Calu3 (cell line): ENCODE results near the gene ZBTB20. TPM values are rescaled to one million over a fixed set of nuclear protein-coding genes. Genes with fewer than 3 reads are reported as not detected.

Experiments
- BruUV-seq: library from RNA; stranded (reverse); fragments of 400-500 nt; replicated peaks from 2 replicates; lab custom pipeline; 2021; lab: Mats Ljungman, UMichigan
- CTCF ChIA-PET: fragments of 300-600 bp; sonication (Branson Sonifier 250); formaldehyde crosslinking; loops from one replicate; lab custom pipeline; 2022; ENCODE audit warnings: antibody characterized with exemption; lab: Charles Lee
- DNase-seq: peaks from one replicate; pipeline ENCODE4 v3.0.0; 2022
- H3K27ac Mint-ChIP-seq: one replicate; pipeline ENCODE4 v1.8.0; 2022; ENCODE audit warnings: mixed read lengths; ENCODE audit not compliant: unreplicated experiment
- H3K27me3 Mint-ChIP-seq: one replicate; pipeline ENCODE4 v1.8.0; 2022; ENCODE audit warnings: mixed read lengths; ENCODE audit not compliant: unreplicated experiment
- H3K36me3 Mint-ChIP-seq: one replicate; pipeline ENCODE4 v1.8.0; 2022; ENCODE audit warnings: mild to moderate bottlenecking, moderate library complexity, mixed read lengths; ENCODE audit not compliant: insufficient read depth, unreplicated experiment
- H3K4me1 Mint-ChIP-seq: one replicate; pipeline ENCODE4 v1.8.0; 2022; ENCODE audit warnings: mild to moderate bottlenecking, low read depth, mixed read lengths; ENCODE audit not compliant: unreplicated experiment
- H3K4me3 Mint-ChIP-seq: one replicate; pipeline ENCODE4 v1.8.0; 2022; ENCODE audit warnings: mild to moderate bottlenecking, low read depth, moderate library complexity, mixed read lengths; ENCODE audit not compliant: unreplicated experiment
- H3K9me3 Mint-ChIP-seq: one replicate; pipeline ENCODE4 v1.8.0; 2022; ENCODE audit warnings: low read depth, mixed read lengths; ENCODE audit not compliant: unreplicated experiment
- CTCF ChIP-seq: fragments of 200-600 bp; IDR thresholded peaks from one replicate; pipeline ENCODE4 v1.8.0; 2022; ENCODE audit warnings: antibody characterized with exemption; ENCODE audit not compliant: unreplicated experiment
- intact Hi-C: fragments of 100-400 bp; cut with micrococcal nuclease; formaldehyde crosslinking; loops from one replicate; pipeline ENCODE4 v1.10.0; 2022; ENCODE audit not compliant: unreplicated experiment
- total RNA-seq: library from RNA; stranded (reverse); gene quantifications from 2 replicates; pipeline ENCODE4 v1.2.3, GENCODE V29; 2022

The ZBTB20 gene
- total RNA-seq, 1 experiment from 2014 or later: 24.1 TPM

GRCh38 chr3:114877378-114878113 lies 269.5 kb downstream of the ZBTB20 start:
- Mint-ChIP-seq H3K4me3 (no peak overlapping the region), H3K4me1 (no peaks in the 10 kb centered on the region), H3K27ac (no peak overlapping the region), H3K36me3 (no peaks in the 10 kb centered on the region), H3K9me3 (no peaks in the 10 kb centered on the region), H3K27me3 (no peaks in the 10 kb centered on the region)
- TF ChIP-seq CTCF: no peak
- intact Hi-C loops: no loop called here
- CTCF ChIA-PET: no interaction called here
- BruUV-seq: no TSS peak
- no peak for DNase-seq

GRCh38 chr3:114874522-114874971 lies 272.5 kb downstream of the ZBTB20 start:
- no TSS peak for BruUV-seq
- Mint-ChIP-seq H3K27me3 (no peaks in the 10 kb centered on the region), H3K9me3 (no peaks in the 10 kb centered on the region), H3K27ac (no peak overlapping the region), H3K36me3 (no peaks in the 10 kb centered on the region), H3K4me1 (no peaks in the 10 kb centered on the region), H3K4me3 (no peak overlapping the region)
- intact Hi-C loops: no loop called here
- CTCF ChIA-PET: no interaction called here
- DNase-seq: no peak
- no peak for TF ChIP-seq CTCF

- Mint-ChIP-seq H3K4me3 (no peak overlapping the region), H3K4me1 (no peaks in the 10 kb centered on the region), H3K27me3 (no peaks in the 10 kb centered on the region), H3K27ac (no peak overlapping the region), H3K9me3 (no peaks in the 10 kb centered on the region), H3K36me3 (no peaks in the 10 kb centered on the region)
- no peak for DNase-seq
- intact Hi-C loops: no loop called here
- CTCF ChIA-PET: no interaction called here
- TF ChIP-seq CTCF: no peak
- BruUV-seq: no TSS peak
Measured at GRCh38 chr3:114873591-114873990, 273.5 kb downstream of the ZBTB20 start.

GRCh38 chr3:114872588-114872987 lies 274.5 kb downstream of the ZBTB20 start:
- CTCF ChIA-PET: no interaction called here
- H3K27me3 Mint-ChIP-seq: no peaks in the 10 kb centered on the region
- no peak for TF ChIP-seq CTCF
- no TSS peak for BruUV-seq
- H3K36me3 Mint-ChIP-seq: no peaks in the 10 kb centered on the region
- no peak overlapping the region for H3K4me3 Mint-ChIP-seq
- H3K4me1 Mint-ChIP-seq: no peaks in the 10 kb centered on the region
- DNase-seq: no peak
- H3K9me3 Mint-ChIP-seq: no peaks in the 10 kb centered on the region
- no peak overlapping the region for H3K27ac Mint-ChIP-seq
- intact Hi-C loops: no loop called here
